ENCODE measurements around the gene ZBTB7C.

Gene ZBTB7C

GRCh38 chr18:48351216-48352050 lies 57.8 kb downstream of the ZBTB7C start:
- no peak for DNase-seq

GRCh38 chr18:48348739-48349138 lies 60.4 kb downstream of the ZBTB7C start:
- DNase-seq, result no peak

DNA sequence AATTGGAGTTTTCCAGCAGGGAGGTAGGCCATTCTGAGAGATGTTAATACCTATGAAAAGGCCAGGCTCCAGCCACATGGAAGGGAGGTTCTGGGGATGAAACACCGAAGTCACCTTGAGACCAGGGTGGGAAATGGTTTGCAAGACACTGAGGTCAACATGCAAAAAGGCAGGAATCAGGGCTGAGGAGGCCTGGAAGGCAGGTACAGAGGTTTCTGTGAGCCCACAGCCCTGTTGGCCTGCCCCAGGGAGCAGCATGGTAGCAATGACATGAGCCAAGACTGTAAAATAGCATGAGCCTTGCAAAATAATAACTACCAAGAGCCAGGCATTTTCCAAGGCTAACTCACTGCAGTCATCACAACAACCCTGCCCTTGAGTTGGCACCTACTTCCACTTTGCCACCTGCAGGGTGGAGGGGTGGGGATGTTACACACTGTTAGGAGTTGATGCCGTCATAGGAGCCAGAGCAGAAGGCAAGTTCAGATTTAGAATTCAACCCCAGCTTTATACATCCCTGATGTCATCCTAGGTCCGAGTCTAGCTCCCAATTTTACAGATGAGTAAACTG lies 61.3 kb downstream of the ZBTB7C start:
- no peak for DNase-seq

- no peak for DNase-seq
Measured at GRCh38 chr18:48345596-48345995, 63.6 kb downstream of the ZBTB7C start.

DNA sequence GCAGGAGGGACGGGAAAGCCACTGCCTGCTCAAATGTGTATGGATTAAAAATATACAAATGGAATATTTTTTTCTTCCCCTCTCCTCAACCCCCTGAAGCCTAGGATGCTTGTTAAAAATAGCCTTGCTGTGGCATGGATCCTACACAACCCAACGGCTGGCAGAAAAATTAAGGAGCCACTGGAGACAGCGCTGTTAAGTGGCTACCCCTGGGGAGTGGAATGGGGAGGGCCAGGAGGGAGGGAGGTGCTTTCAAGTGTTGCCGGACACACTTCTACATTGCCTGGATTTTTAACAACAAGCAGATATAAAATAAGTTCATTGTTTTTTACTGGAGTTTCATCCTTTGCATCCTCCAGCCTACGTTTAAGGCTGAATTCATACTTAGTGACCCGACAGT lies 66.6 kb downstream of the ZBTB7C start:
- no peak for DNase-seq

DNA sequence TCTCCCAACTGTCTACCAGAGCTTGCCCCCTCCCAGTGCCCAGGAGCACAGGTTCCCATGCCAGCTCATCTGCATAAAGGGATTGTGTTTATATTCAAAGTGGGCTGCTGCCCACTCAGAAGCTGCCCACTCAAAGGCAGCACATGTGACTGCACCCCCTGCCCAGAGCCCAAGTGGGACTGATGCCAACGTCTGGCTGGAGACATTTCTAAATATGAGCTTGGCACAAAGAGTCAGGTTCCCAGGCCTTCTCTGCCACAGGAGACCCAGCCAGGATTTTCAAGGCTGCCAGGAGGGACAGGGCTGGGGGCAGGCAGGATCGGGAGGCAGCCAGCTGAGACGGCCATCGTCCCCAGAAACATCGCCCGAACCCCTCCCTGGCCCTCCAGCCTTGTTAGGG lies 67.1 kb downstream of the ZBTB7C start:
- DNase-seq, result no peak

GRCh38 chr18:48340560-48340959 lies 68.6 kb downstream of the ZBTB7C start:
- DNase-seq, result no peak

- no peak for DNase-seq
Measured at GRCh38 chr18:48339692-48340091, 69.5 kb downstream of the ZBTB7C start.

- no peak for DNase-seq
Measured at GRCh38 chr18:48338915-48339314, 70.3 kb downstream of the ZBTB7C start.

DNA sequence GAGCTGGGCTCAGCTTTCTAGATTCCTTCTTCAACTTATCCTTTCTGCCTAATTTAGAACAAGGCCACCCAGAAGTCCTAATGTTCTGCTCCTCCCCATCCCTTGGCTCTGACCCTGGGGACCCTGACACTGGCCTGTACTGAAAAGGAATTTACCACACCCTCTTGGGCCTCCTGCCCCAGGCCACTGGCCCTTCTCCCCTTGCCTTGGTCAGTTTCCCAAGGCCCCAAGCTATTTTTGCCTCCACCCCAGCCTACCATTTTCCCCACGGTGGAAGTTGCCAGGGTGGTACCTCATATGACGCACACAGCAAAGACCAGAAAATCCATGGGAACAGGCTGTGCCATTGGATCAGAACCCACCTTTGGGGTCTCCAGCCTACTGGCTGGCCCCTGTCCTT lies 72.1 kb downstream of the ZBTB7C start:
- no peak for DNase-seq

GRCh38 chr18:48336332-48336731 lies 72.9 kb downstream of the ZBTB7C start:
- no peak for DNase-seq

DNA sequence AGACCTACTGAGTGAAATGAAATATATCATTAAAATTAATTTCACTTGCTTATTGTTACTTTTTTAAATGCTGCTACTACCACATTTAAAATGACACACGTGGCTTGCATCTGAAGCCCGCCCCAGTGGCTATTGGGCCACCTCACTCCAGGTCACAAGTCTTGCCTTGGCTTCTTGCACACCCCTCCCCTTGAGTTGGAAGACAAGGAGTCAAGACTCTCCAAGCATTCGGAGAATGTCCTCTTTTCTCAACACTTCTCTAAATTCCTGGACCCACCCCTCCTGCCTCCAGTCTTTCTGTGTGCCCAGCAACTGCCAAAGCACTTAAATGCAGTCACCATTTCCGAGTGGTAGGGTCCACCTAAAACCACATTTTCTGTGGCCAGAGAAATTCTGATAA lies 73.4 kb downstream of the ZBTB7C start:
- no peak for DNase-seq

DNA sequence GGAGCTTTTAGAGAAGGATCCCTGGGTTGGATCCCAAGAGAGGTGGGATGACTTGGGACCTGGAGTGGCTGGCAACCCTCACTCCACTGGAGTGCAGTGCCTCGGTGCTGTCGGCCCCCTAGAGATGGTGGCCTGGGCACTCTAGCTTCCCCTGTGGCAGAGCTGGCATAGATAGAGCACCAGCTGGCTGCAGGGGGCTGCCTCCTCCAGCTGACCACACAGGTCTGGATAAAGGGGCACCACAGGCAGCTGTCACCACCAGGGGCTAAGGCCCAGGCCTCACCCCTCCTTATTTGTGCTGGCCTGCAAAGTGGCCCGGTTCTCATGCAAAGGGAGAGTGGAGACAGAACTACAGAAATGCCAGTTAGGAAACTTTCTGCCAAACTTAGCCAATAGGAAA lies 74.3 kb downstream of the ZBTB7C start:
- DNase-seq, result no peak

- DNase-seq, result no peak
Measured at GRCh38 chr18:48333563-48333962, 75.6 kb downstream of the ZBTB7C start.

DNA sequence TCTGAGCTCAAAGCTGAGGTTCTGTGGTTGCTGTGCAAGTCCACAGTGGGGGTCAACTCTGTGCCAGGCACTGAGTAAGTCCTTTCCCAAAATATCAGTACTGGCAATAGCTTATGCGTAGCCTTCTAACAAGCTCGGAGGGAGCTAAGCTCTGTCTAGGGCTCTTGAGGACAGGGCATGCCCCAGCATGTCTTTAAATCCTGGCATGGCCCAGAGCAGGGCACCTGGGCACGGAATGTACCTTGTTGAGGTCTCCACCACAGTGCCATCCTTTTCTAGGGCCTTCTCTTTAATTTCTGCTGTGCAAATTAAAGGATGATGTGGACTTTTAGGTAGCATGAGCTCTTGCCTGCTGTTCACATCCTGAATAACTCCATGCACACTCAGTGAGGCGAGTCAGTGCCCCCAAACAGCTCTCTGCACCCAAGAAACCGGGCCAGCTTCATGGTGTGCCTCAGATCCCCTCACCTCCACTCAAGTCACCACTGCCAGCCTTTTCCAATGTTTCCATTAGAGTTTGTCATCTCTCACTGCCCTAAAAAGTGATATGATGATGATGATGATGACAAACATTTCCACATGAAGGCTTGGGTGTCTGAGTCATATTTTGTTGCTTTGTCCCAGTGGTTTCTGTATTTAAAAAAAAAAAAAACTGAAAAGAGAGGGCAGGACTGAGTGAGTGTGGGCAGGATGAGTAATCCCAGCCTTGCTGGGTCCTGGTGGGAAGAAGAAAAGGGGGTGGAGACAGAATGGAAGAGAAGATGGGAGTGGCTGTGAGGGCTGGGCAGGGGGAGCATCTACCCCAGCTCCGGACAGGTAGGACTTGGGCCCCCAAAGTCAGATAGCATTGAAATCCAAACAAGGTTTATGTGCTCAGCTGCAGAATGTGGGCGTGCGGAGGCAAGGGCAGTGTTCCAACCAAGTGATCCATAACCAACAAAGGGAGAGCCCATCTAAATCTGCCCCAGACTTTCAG lies 78.9 kb downstream of the ZBTB7C start:
- DNase-seq, result no peak

DNA sequence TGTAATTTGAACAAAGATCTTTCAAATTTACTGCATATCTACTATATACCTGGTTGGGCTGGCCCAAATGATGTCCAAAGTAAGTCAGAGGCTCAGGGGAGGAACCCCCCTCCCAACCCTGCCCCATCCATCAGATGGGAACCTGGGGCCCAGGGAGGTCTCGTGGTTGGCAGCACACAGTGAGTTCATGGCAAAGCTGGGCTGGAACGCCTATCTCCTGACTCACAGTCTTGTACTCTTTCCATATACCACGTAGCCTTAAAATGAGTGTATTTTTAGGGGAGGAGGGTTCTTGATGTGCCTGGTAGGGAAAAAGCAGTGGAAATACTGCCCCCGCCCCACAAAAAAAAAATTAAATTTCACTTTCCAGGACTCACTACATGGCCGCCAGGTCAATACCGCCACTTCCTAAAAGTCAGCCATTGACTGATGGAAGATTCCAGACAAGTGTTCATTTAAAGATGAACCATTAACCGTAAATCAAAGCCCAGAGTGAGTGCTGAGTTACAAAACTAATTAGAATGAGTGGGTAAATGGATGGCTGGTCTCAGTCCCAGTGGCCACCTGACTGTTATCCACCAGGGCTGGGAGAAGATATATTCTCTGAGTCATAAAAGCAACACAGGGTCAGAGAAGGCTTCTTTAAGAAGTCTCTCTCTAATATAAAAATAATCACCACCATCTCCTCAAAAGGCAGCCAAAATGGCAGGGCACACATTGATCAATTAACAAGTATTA lies 80.5 kb downstream of the ZBTB7C start:
- no peak for DNase-seq

GRCh38 chr18:48326901-48327675 lies 82.1 kb downstream of the ZBTB7C start:
- no peak for DNase-seq

GRCh38 chr18:48325115-48325665 lies 84.0 kb downstream of the ZBTB7C start:
- DNase-seq, result no peak

GRCh38 chr18:48324651-48325050 lies 84.5 kb downstream of the ZBTB7C start:
- DNase-seq, result no peak

GRCh38 chr18:48323151-48323550 lies 86.0 kb downstream of the ZBTB7C start:
- no peak for DNase-seq

DNA sequence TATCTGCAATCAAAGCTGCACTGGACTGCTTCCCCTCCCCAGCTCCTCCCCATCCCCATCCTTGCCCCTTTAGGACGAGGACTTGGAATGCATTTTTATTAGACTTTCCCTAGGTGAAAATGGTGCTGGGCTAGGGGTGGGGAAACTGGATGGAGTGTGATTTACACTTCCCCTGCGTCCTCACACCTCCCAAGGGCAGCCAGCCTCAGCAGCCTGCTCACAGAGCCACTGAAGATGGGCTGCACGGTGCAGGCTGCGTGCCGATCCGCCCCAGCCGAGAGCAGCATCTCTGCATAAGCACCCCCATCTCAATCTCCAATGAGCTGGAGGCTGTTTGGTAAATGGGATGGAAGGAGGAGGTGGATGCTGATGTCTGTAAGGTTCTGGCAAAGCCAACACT lies 87.6 kb downstream of the ZBTB7C start:
- DNase-seq, result no peak

DNA sequence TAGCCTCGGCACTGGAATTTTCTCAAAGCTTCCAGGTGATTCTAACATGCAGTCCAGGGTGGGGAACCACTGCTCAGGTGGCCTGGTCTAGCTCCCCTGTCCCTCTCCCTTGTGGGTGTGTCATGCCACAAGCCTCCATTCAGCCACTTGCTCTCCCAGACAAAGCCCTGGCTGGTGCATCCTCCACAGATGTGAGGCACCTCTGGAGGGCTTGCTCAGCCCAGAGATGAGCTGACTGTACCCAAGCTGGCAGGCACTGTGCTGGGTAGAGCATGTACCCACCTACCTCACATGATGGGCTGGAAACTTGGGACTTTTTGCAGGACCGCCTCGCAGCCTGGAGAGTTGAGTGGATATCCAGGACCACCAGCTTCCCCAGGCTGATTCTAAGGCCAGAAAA lies 88.1 kb downstream of the ZBTB7C start:
- DNase-seq, result no peak

All from activated CD4-positive, alpha-beta T cell treated with anti-CD3 and anti-CD28 coated beads, Interleukin-2, amount 50 U/mL, for 16 hours (primary cell).